GM19351 (cell line): Measurements from ENCODE around the gene TTLL11.
"Not testable (repeated sequence)": the region's sequence is repeated elsewhere in the genome, so short reads cannot be mapped to it uniquely, and the experiment has no call there.

Source experiments
- ATAC-seq: cut with Tn5 transposase; IDR thresholded peaks from one replicate; pipeline ENCODE4 v1.9.1; 2021; ENCODE audit warnings: mild to moderate bottlenecking, moderate library complexity; ENCODE audit not compliant: unreplicated experiment

TTLL11 gene

GRCh38 chr9:121912812-121913627 is 180.1 kb downstream of the TTLL11 start:
- ATAC-seq, result no peak

GRCh38 chr9:121910491-121911040 is 182.5 kb downstream of the TTLL11 start:
- ATAC-seq, result no peak

- ATAC-seq, result no peak
These were observed 184.0 kb downstream of the TTLL11 start for GRCh38 chr9:121909111-121909510.

GRCh38 chr9:121906074-121906870 is 186.8 kb downstream of the TTLL11 start:
- no peak for ATAC-seq

GRCh38 chr9:121902461-121903135 is 190.5 kb downstream of the TTLL11 start:
- no peak for ATAC-seq

- no peak for ATAC-seq
These were observed 191.5 kb downstream of the TTLL11 start for GRCh38 chr9:121901616-121902015.

GRCh38 chr9:121900163-121900562 is 192.9 kb downstream of the TTLL11 start:
- ATAC-seq, result no peak

- ATAC-seq, result no peak
These were observed 194.3 kb downstream of the TTLL11 start for GRCh38 chr9:121898856-121899255.

- no peak for ATAC-seq
These were observed 196.0 kb downstream of the TTLL11 start for GRCh38 chr9:121897140-121897539.

- no peak for ATAC-seq
These were observed 196.6 kb downstream of the TTLL11 start for GRCh38 chr9:121896545-121896943.

GRCh38 chr9:121895818-121896544 is 197.1 kb downstream of the TTLL11 start:
- no peak for ATAC-seq

GRCh38 chr9:121895358-121895757 is 197.8 kb downstream of the TTLL11 start:
- no peak for ATAC-seq

GRCh38 chr9:121894380-121894779 is 198.7 kb downstream of the TTLL11 start:
- ATAC-seq, result not testable (repeated sequence)

GRCh38 chr9:121893786-121894185 is 199.3 kb downstream of the TTLL11 start:
- no peak for ATAC-seq

GRCh38 chr9:121892706-121893105 is 200.4 kb downstream of the TTLL11 start:
- ATAC-seq, result no peak

GRCh38 chr9:121890746-121891145 is 202.4 kb downstream of the TTLL11 start:
- no peak for ATAC-seq

- no peak for ATAC-seq
These were observed 203.0 kb downstream of the TTLL11 start for GRCh38 chr9:121889990-121890563.

- ATAC-seq, result no peak
These were observed 204.7 kb downstream of the TTLL11 start for GRCh38 chr9:121888438-121888775.

GRCh38 chr9:121887553-121888437 is 205.3 kb downstream of the TTLL11 start:
- no peak for ATAC-seq
